DOHH2 (cell line): ENCODE results near the gene PTGES3.

ENCODE experiments used
- EZH2phosphoT487 ChIP-seq: fragments of 200-600 bp; sonication (generic); IDR thresholded peaks from 2 replicates; pipeline ENCODE4 v1.6.1; 2017; ENCODE audit warnings: borderline replicate concordance, mild to moderate bottlenecking, antibody characterized with exemption, low read length, moderate library complexity, mixed read lengths
- TF ChIP-seq, protein P1 (sequence below): fragments of 200-600 bp; sonication (generic); IDR thresholded peaks from one replicate; pipeline ENCODE4 v1.5.1; 2014; ENCODE audit warnings: antibody characterized with exemption, mild to moderate bottlenecking, low read depth, low read length; ENCODE audit not compliant: poor library complexity, severe bottlenecking

- TF ChIP-seq, protein P1, sequence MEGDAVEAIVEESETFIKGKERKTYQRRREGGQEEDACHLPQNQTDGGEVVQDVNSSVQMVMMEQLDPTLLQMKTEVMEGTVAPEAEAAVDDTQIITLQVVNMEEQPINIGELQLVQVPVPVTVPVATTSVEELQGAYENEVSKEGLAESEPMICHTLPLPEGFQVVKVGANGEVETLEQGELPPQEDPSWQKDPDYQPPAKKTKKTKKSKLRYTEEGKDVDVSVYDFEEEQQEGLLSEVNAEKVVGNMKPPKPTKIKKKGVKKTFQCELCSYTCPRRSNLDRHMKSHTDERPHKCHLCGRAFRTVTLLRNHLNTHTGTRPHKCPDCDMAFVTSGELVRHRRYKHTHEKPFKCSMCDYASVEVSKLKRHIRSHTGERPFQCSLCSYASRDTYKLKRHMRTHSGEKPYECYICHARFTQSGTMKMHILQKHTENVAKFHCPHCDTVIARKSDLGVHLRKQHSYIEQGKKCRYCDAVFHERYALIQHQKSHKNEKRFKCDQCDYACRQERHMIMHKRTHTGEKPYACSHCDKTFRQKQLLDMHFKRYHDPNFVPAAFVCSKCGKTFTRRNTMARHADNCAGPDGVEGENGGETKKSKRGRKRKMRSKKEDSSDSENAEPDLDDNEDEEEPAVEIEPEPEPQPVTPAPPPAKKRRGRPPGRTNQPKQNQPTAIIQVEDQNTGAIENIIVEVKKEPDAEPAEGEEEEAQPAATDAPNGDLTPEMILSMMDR, result no peak
- TF ChIP-seq EZH2phosphoT487, result no peak
Observed at GRCh38 chr12:56724701-56724971, 36.6 kb upstream of the PTGES3 start.
